HG02798 (cell line): ENCODE measurements around the gene MAPK7.

Experiments
- ATAC-seq: cut with Tn5 transposase; IDR thresholded peaks from one replicate; pipeline ENCODE4 v1.9.1; 2021; ENCODE audit warnings: mild to moderate bottlenecking; ENCODE audit not compliant: unreplicated experiment, poor library complexity

Gene MAPK7

GRCh38 chr17:19378416-19379360 lies at the start of gene MAPK7:
Gene MAPK7 (plus strand): TSS chr17:19378498. CDS start chr17:19378901, 403 bp downstream.
- ATAC-seq = peak; percentile 5

- no peak for ATAC-seq
Observed at GRCh38 chr17:19329136-19329535, 49.2 kb upstream of the MAPK7 start.

GRCh38 chr17:19329839-19330238 lies 48.5 kb upstream of the MAPK7 start:
- no peak for ATAC-seq

GRCh38 chr17:19330271-19330670 lies 48.0 kb upstream of the MAPK7 start:
- no peak for ATAC-seq

GRCh38 chr17:19331134-19331533 lies 47.2 kb upstream of the MAPK7 start:
- no peak for ATAC-seq

- ATAC-seq = no peak
Observed at GRCh38 chr17:19331543-19332245, 46.6 kb upstream of the MAPK7 start.

- ATAC-seq = no peak
Observed at GRCh38 chr17:19332371-19333131, 45.7 kb upstream of the MAPK7 start.

GRCh38 chr17:19333132-19333440 lies 45.2 kb upstream of the MAPK7 start:
- ATAC-seq = no peak

- ATAC-seq = no peak
Observed at GRCh38 chr17:19333736-19334290, 44.5 kb upstream of the MAPK7 start.

- ATAC-seq = no peak
Observed at GRCh38 chr17:19334331-19334730, 44.0 kb upstream of the MAPK7 start.

- no peak for ATAC-seq
Observed at GRCh38 chr17:19335951-19336631, 42.2 kb upstream of the MAPK7 start.

GRCh38 chr17:19336938-19337711 lies 41.2 kb upstream of the MAPK7 start:
- no peak for ATAC-seq

GRCh38 chr17:19337712-19338023 lies 40.6 kb upstream of the MAPK7 start:
- no peak for ATAC-seq

GRCh38 chr17:19338031-19338990 lies 40.0 kb upstream of the MAPK7 start:
- ATAC-seq = peak; percentile 72

- no peak for ATAC-seq
Observed at GRCh38 chr17:19339341-19339815, 38.9 kb upstream of the MAPK7 start.

- ATAC-seq = no peak
Observed at GRCh38 chr17:19341211-19341631, 37.1 kb upstream of the MAPK7 start.

GRCh38 chr17:19341641-19342610 lies 36.4 kb upstream of the MAPK7 start:
- ATAC-seq = no peak
